Subcutaneous adipose tissue (tissue), 4 donors: ENCODE data around the gene FBXL2. TPM values are rescaled to one million over a fixed set of nuclear protein-coding genes. Genes with fewer than 3 reads are reported as not detected.

Experiments
- total RNA-seq, 4 donors: library from RNA; depleted of rRNA; stranded (reverse); fragments of >200 nt; gene quantifications; one replicate each; pipeline ENCODE4 v1.1.0, GENCODE V29; 2016
- TF ChIP-seq, protein P1 (sequence below): fragments of 450-650 bp; IDR thresholded peaks from one replicate; pipeline ENCODE4 v1.5.1; 2016; ENCODE audit warnings: low read depth, mild to moderate bottlenecking, control low read depth, antibody characterized with exemption, moderate library complexity

The FBXL2 gene
- total RNA-seq, 4 donors from 2014 or later = 4.9 to 8.6 (median 5.6) TPM

DNA sequence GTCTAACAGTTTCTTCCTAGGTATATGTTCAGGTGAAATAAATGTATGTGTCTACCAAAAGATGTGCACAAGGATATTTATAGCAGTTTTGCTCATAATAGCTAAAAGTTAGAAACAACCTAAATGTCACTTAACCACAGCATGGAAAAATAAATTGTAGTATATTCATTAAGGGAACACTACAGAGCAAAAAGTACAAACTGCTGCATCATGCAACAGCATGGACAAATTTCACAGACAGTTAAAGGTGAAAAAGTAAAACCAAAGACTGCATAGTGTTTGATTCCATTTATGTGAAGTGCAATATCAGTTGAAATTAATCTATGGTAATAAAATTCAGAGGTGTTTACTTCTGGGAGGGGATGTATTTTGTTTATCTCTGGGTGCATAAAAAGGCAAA lies 62.5 kb downstream of the FBXL2 start:
- TF ChIP-seq, protein P1, sequence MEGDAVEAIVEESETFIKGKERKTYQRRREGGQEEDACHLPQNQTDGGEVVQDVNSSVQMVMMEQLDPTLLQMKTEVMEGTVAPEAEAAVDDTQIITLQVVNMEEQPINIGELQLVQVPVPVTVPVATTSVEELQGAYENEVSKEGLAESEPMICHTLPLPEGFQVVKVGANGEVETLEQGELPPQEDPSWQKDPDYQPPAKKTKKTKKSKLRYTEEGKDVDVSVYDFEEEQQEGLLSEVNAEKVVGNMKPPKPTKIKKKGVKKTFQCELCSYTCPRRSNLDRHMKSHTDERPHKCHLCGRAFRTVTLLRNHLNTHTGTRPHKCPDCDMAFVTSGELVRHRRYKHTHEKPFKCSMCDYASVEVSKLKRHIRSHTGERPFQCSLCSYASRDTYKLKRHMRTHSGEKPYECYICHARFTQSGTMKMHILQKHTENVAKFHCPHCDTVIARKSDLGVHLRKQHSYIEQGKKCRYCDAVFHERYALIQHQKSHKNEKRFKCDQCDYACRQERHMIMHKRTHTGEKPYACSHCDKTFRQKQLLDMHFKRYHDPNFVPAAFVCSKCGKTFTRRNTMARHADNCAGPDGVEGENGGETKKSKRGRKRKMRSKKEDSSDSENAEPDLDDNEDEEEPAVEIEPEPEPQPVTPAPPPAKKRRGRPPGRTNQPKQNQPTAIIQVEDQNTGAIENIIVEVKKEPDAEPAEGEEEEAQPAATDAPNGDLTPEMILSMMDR = no peak

- TF ChIP-seq, protein P1 = no peak
Measured at GRCh38 chr3:33355611-33356010, 78.4 kb downstream of the FBXL2 start.

DNA sequence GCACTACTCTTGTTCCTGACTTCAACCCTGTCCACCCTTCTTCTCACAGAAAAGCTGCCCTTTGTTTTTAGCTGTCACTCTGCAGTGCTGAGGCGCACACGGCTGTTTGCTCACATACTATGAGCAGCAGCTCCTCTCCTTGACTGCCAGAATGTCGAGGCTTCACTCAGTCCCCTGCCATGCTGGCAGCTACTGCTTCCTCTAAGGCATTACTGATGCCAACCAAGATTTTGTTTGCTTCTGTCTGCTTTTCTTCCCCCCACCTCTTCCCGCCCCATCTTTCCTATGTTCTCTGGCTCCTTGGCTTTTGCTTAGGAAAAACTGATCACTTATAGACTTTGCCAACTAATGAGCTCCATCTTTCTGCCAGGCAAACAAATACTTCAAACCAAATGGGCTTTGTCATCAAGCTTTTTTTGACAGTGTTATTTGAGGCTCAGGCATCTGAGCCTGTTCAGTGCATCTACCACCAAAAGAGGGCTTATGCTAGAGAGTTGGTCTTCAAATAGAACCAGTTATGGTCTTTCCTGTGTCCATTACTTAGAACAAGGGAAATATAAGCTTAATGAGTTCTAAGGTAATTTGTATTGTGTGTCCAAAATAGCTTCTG lies 81.0 kb downstream of the FBXL2 start:
- TF ChIP-seq, protein P1 = no peak

GRCh38 chr3:33360136-33360825 lies 83.0 kb downstream of the FBXL2 start:
- TF ChIP-seq, protein P1 = no peak

DNA sequence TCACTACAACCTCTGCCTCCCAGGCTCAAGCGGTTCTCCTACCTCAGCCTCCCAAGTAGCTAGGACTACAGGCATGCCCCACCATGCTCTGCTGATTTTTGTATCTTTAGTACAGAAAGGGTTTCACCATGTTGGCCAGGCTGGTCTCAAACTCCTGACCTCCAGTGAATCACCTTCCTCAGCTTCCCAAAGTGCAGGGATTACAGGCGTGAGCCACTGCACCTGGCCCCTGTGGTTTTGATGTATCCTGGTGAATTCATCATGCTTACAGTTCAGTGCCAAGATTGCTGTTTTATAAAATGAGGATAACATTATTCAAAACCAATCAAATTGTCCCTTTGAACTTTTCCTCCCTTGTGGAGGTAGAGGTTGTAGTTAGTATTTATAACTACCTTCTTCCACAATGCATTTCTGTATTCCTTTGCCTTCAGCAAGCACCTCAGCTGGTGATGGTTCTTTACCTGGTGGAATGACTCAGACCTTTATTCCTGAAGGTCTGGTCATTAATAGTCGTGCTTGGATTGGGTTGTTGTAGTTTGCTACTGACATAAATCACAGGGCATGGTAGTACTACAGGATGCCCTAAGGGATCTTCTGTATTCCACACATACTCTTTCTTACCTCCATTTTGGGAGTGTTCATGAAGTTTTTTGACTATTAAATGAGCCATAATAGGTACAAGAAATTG lies 86.0 kb downstream of the FBXL2 start:
- TF ChIP-seq, protein P1 = no peak

DNA sequence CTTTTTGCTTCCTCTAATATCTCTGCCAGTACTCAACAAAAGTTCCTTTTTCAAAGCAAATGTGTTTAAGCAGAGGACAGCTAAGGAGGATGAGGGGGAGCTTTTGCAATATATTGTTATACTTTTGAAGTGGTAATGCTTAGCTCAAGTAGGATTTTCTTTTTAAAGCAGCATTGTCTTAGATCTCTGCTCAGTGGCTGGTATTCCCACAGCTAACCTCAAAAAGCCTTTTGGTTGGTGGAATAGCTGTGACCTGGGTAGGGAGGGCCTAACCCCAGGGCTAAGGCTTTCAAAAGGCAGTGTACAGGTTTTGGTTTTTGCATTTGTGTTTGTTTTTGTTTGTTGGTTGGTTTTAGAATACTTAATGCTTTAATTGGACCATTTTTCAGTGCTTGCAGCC lies 86.8 kb downstream of the FBXL2 start:
- TF ChIP-seq, protein P1 = no peak

GRCh38 chr3:33364531-33365128 lies 87.4 kb downstream of the FBXL2 start:
- TF ChIP-seq, protein P1 = no peak
